GM19395 (cell line): Measurements from ENCODE around the gene MAGEA11.
"Not testable (repeated sequence)": the region's sequence is repeated elsewhere in the genome, so short reads cannot be mapped to it uniquely, and the experiment has no call there.

Source experiments
- ATAC-seq: cut with Tn5 transposase; IDR thresholded peaks from one replicate; pipeline ENCODE4 v1.9.1; 2021; ENCODE audit warnings: mild to moderate bottlenecking, moderate library complexity; ENCODE audit not compliant: unreplicated experiment

Gene MAGEA11

GRCh38 chrX:149711545-149712236 is at the start of gene MAGEA11:
TSS of gene MAGEA11 (plus strand) at chrX:149712060. CDS start at chrX:149713160, 1,100 bp downstream.
- no peak for ATAC-seq

GRCh38 chrX:149675088-149675487 is 36.8 kb upstream of the MAGEA11 start:
- ATAC-seq = not testable (repeated sequence)

GRCh38 chrX:149675554-149675953 is 36.3 kb upstream of the MAGEA11 start:
- not testable (repeated sequence) for ATAC-seq

DNA sequence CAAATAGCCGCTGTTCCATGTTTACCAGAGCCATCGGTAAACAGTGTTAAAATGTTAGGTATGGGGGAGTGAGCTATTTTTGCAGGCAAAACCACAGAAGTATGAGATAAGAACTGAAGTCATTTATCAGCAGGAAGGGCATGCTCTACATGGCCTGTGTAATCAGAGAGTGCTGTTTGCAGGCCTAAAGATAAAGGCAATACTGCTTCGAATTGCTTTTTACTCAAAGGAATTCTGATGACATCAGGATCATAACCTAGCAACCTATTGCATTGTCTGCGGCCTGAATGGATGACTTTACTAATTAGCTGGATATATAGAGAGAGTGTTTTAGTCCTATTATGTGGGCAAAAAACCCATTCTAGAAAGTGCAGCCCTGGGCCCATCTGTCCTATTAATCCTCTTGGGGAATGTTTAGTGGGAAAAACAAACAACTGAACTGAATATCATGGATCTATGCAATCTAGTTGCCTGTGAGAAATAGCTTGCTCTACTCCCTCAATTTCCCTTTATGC is 32.6 kb upstream of the MAGEA11 start:
- not testable (repeated sequence) for ATAC-seq

GRCh38 chrX:149681182-149681581 is 30.7 kb upstream of the MAGEA11 start:
- no peak for ATAC-seq

- no peak for ATAC-seq
These were observed 29.8 kb upstream of the MAGEA11 start for GRCh38 chrX:149682031-149682430.

GRCh38 chrX:149682956-149683947 is 28.6 kb upstream of the MAGEA11 start:
- no peak for ATAC-seq

DNA sequence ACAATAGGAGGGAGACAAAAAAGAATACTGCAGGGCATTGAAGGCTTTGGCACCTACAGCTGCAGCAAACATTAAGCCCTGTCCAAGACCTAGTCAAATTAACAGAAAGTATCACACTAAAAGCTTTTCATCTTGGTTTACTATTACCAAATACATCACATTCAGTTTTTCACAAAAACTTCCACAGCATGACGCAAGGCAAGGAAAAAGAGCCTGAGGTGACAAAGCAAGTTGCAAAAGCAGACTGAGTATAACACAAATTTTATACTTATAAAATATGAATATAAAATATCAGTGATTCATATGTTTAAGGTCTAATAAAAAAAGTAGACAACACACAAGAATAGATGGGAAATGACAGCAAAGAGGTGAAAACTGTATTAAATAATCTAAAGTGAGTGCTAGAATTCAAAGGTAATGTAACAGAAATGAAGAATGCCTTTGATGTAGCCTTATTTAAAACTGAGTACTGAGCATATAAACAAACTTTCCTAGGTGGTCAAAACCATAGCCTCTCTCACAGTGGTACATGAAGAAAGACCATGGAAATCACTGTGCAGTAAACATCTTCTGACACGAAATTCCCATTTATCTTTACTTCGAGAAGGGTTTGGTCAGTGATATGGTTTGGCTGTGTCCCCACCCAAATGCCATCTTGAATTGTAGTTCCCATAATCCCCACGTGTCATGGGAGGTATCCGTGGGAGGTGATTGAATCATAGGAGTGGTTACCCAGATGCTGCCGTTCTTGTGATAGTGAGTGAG is 27.7 kb upstream of the MAGEA11 start:
- ATAC-seq = no peak

GRCh38 chrX:149687991-149688390 is 23.9 kb upstream of the MAGEA11 start:
- ATAC-seq = no peak

DNA sequence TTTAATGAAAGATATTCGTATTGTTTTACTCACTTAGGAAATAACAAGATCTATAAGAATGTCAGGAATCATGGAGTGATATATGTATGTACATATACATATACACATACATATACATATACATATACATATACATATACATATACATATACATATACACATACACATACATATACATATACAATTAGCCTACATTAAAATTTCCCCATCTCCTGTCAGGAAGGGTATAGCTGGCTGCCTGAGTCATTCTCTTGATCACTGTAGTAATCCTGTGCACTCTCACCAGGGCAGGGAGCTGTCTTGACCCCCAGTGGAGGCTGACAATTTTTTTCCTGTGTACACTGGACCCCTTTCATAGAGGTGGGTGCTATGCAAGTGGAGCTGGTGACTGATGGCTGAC is 23.3 kb upstream of the MAGEA11 start:
- no peak for ATAC-seq

GRCh38 chrX:149691794-149692193 is 20.1 kb upstream of the MAGEA11 start:
- ATAC-seq = no peak

GRCh38 chrX:149692686-149693272 is 19.1 kb upstream of the MAGEA11 start:
- ATAC-seq = not testable (repeated sequence)

- no peak for ATAC-seq
These were observed 12.1 kb upstream of the MAGEA11 start for GRCh38 chrX:149699761-149700160.

- ATAC-seq = no peak
These were observed 7.2 kb upstream of the MAGEA11 start for GRCh38 chrX:149704664-149705063.

DNA sequence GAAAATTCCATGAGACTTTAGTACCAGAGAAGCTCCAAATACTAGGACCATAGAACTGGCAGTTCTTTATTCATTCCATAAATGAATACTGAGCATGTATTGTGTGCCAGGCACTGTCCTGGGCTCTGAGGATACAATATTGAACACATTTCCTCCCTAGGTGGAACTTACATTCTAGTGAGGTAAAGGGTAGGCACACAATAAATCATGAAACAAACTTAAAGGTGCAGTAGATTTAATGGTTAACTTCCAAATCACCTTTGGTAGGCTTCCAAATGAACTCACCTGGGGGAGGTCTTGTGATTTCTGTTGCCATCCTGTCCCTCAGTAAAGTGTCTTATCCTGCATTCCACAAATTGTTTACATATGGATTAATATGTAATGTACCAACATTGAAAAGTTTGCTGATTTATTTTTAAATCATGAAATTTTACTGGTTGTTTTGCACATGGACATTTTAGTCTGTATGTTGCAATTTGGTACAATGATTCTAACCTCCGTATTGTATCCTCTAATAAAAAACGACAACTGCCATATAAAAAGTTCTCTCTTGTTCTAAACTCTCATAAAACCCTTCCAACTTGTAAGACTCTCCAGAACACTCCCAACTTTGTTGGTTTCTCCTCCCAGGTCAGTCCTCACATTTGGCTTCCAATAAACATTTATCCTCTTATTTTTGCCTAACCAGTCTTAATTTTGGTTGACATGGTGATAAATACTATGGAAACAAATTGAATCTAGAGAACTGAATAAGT is 4.5 kb upstream of the MAGEA11 start:
- ATAC-seq = no peak

DNA sequence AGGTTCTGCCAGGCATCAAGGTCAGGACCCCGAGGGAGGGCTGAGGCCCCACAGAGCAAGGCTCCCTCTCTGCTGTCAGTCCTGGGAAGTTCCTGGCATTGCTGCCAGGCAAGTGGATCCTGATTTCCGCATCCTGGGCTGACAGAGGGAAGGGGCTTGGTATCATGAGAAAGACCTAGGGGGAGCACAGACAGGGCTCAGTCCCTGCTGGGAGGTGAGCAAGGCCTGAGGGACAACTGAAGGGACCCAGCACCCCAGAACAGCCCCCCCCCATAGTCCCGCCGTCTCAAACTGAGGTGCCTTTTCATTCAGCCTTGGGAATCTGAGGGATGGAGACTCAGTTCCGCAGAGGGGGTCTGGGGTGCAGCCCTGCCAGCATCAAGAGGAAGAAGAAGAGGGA is 971 bp downstream of the MAGEA11 start:
- ATAC-seq = no peak

- ATAC-seq = no peak
These were observed 1.6 kb downstream of the MAGEA11 start for GRCh38 chrX:149713279-149714050.

GRCh38 chrX:149715468-149715867 is 3.6 kb downstream of the MAGEA11 start:
- no peak for ATAC-seq

GRCh38 chrX:149716632-149717031 is 4.8 kb downstream of the MAGEA11 start:
- no peak for ATAC-seq
